HTR-8/SVneo (cell line): ENCODE results near the gene APOC3.

Experiments used
- DNase-seq: peaks from one replicate; pipeline ENCODE4 v3.0.0; 2011; ENCODE audit warnings: low spot score, mixed read lengths; ENCODE audit not compliant: insufficient read length
- FAIRE-seq: peaks from 2 replicates; lab custom pipeline; 2011; peaks lifted over from hg19 to GRCh38; lab: Jason Lieb, UNC

APOC3 gene

GRCh38 chr11:116842909-116843308 lies 13.2 kb downstream of the APOC3 start:
- no peak for FAIRE-seq
- no peak for DNase-seq

DNA sequence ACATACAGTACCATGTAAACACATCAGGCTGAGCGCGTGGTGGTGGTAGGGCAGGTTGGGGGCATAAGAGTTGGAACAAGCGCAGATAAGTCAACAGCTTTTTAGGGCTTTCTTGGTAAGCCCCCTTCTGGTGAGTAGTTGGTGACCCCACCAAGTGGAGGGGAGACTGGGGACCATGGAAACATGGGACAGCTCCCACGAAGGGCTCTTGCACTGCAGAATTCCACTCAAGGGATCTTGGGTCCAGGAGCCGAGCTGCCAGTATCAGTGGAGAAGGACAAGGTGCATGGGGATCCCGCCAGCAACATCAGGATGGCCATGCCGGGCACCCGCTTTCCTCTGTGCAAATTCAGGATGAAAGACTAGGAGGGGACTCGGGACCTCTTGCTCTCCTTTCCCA lies 14.0 kb downstream of the APOC3 start:
- FAIRE-seq (no peak), DNase-seq (no peak)

DNA sequence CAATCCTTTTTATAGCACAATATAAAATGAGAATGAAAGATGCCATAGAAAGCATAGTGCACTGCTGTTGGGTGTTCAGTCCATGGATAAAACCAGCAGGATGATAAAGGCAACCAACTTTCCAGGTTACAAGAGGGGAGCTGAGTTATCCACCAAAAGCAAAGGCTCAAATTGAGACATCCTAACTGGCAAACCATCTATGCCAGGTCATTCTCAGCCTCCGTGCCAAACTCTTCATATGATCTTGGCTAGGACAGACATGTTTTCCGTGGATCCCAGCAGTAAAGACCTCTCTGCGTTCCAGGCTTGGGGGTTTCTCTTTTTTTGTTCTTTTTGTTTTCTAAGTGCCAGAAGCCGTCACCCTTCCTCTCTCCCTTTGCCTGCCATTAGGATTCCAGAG lies 15.0 kb downstream of the APOC3 start:
- FAIRE-seq (no peak), DNase-seq (no peak)

DNA sequence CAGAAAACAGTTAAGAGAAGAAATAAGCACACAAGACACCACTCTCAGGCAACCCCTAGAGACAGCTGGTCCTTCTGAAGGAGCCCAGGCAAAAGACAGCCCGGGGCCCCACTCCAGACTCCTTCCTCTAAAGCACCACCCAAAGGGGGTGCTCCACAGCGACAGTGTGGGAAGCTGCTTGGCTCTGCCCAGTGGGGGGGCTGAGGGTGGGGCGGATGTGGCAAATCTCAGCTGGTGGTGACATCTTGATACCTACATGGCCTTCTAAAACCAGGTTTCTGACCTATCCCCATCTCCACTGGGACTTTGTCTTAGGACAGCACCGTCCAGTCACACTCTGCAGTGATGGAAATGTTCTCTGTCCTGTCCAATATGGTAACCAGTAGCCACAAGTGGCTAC lies 17.9 kb downstream of the APOC3 start:
- FAIRE-seq, result no peak
- no peak for DNase-seq

GRCh38 chr11:116849060-116849459 lies 19.4 kb downstream of the APOC3 start:
- DNase-seq (no peak), FAIRE-seq (no peak)

GRCh38 chr11:116849486-116849885 lies 19.8 kb downstream of the APOC3 start:
- FAIRE-seq, result no peak
- no peak for DNase-seq

GRCh38 chr11:116851626-116852025 lies 21.9 kb downstream of the APOC3 start:
- DNase-seq (no peak), FAIRE-seq (no peak)

GRCh38 chr11:116852261-116853031 lies 22.7 kb downstream of the APOC3 start:
- no peak for FAIRE-seq
- peak; percentile 37 for DNase-seq

DNA sequence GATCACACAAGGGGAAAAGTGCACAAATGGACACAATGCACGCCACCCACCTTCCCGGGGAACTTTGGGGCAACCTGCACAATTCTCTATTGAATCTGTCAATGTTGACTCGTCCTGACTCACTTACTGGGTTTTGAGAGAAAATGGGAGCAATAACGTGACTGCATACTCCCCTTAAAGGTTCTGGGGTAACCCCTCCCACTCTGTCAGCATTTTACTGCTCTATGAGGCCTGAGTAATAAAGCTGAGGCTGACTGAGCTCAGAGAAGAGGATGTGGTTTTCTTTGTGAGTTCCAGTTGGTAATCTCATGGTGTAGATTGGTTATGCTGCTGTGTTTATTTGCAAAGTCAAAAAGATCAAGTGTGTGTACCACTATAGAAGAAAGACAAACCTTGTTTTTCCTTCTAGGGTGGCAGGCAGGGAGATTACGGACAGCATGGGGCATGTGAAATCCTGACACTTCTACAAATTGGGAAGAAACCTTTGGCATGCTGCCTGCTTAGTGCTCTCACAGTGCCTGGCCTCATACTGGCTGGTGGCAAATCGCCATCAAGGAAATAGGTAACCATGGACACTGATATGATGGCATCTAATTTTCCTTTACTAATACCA lies 23.9 kb downstream of the APOC3 start:
- FAIRE-seq, result no peak
- DNase-seq, result peak; percentile 68

DNA sequence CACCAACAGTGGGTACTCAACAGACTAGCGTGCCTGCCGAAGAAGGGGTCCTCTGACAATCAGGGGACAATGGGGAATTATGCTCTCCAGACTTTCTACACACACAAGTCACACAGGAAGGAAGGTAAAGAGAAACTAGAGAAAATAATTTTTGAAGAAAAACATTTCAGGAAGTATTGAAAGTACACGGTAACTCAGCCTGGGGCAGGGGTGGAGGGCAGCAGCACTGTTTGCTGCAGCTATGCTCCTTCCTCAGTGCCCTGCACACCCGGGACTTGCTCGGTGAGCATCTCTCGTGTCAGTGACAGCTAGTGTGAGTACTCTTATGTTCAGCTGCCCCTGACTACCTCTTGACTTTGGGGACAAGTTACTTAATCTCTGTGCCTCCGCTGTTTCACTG lies 25.7 kb downstream of the APOC3 start:
- FAIRE-seq (no peak), DNase-seq (no peak)

GRCh38 chr11:116856423-116856822 lies 26.7 kb downstream of the APOC3 start:
- FAIRE-seq (no peak), DNase-seq (no peak)

GRCh38 chr11:116857316-116857715 lies 27.6 kb downstream of the APOC3 start:
- DNase-seq, result no peak
- FAIRE-seq, result no peak

DNA sequence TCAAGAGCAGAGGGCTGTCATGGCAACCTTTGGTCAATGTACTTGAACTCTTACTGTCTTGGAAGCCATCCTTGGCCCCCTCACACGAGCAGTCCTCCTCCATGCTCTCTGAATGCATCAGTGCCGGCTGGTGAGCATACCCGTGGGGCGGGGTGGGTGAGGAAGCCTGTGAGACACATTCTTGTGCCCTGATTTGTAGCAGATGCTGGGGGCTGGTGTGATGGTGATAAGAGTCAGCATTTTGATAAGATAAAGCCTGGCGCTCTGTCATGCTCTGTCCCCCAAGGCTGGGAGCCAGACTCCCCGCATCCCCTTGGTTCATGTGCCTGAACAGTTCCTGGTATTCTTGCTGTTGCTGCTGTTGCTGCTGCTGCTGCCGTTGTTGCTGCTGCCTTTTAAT lies 28.2 kb downstream of the APOC3 start:
- DNase-seq (no peak), FAIRE-seq (no peak)

DNA sequence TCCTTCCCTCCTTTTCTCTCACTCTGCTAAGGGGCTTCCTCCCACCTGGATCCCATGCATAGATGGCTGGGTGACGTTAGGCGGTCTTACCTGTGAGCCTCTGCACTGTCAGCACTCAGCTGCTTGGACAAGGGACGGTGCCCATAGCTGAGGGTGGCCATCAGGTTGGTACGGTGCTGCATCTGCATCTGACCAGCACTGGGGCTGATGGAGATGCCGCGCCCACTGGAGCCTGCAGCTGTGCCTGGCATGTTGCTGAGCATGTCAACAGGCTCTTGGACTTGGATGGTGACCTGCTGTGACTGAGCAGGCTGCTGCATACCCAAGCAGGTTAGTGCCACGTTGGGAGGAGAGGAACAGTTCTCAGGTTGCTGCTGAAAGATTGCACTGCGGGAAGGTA lies 29.5 kb downstream of the APOC3 start:
- FAIRE-seq, result no peak
- DNase-seq, result no peak

GRCh38 chr11:116860303-116860702 lies 30.6 kb downstream of the APOC3 start:
- FAIRE-seq, result no peak
- DNase-seq, result no peak

GRCh38 chr11:116861539-116861938 lies 31.8 kb downstream of the APOC3 start:
- DNase-seq (no peak), FAIRE-seq (no peak)

DNA sequence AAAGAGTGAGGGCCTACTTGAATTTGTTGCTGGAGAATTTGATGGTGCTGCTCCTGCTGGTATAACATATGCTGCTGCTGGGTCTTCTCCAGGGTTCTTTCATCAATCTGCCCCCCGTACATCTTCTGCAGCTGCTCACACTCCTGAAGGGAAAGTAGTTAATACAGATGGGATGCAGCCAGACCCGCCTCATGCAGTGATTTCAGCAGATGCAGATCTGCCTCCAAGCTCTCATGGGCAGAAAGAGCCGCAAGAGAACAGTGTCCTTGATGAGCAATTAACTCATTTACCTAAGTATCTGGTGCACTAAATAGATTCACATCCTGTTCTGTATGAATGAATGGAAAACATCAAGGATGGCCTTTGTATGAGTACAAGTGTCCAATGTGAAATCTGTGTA lies 32.5 kb downstream of the APOC3 start:
- no peak for FAIRE-seq
- no peak for DNase-seq

- DNase-seq (no peak), FAIRE-seq (no peak)
These were observed 33.2 kb downstream of the APOC3 start for GRCh38 chr11:116862951-116863350.

- FAIRE-seq (no peak), DNase-seq (no peak)
These were observed 34.8 kb downstream of the APOC3 start for GRCh38 chr11:116864531-116864930.

- DNase-seq (no peak), FAIRE-seq (no peak)
These were observed 36.0 kb downstream of the APOC3 start for GRCh38 chr11:116865696-116866095.

DNA sequence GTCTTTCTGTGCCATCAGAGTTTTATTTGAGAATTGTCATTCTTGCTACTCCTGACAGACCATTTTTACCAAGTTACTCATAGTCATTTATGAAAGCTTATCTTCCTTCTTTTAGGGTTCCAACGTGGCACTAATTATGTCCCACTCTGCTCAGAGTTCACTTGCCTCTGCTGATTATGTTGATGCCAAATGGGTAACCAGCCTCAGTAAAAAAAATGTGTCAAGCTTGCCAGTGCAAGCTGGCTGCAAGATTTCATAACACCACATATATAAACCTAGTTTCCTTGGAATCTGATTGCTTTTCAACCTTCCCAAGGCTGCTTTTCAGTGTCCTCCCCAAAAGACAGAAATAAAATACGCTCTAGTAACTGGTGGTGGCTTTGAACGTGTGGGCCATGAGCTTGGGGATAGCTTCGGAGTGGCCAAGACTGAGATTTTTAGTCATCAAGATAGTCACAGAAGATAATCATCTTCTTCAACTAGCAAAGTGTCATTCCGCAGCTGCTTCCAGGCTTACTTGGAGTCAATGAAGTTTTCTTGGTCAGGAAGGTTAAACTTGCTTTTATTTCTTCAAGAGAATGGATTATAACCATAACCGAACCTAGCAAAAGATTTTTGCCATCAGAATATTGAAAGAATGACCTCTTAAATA lies 37.2 kb downstream of the APOC3 start:
- DNase-seq (no peak), FAIRE-seq (no peak)

DNA sequence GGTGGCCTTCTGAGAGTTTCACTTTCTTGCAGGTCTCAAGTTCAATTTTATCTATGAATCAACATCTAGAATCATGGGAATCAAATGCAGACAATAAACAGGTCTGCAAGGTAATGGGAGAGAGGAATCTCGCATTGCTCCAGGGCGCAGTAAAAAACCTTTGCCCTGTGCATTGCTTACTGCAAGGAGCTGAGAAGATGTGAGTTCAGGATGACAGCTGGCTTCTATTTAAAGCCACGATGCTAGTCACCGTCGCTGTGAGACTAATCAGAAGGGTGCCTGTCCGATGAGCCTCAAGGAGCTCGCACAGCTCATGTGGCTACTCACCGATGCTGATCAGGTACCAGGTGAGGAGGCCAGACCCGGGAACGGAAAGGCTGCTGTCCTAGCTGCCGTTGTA lies 37.9 kb downstream of the APOC3 start:
- FAIRE-seq, result no peak
- no peak for DNase-seq
